Heart right ventricle (tissue), 16 donors: Measurements from ENCODE around the gene DLG4. TPM values are rescaled to one million over a fixed set of nuclear protein-coding genes. Genes with fewer than 3 reads are reported as not detected.
A peak's percentile ranks its signal among the peaks of the same experiment; 100 is the strongest.

Experiments used
- ATAC-seq, 8 donors: fragments of 200-7000 bp; cut with Tn5 transposase; one replicate each; pipeline ENCODE4 v1.9.1; 2020; ENCODE audit warnings: mild to moderate bottlenecking in 8 of 8, moderate library complexity in 8 of 8, moderate number of reproducible peaks in 1 of 8
- DNase-seq, 2 donors: peaks; one replicate each; pipeline ENCODE4 v3.0.0-alpha.2; 2020
- H3K27ac ChIP-seq, 10 donors: fragments of 200-600 bp; sonication (generic) in 2 of 10; one replicate each; pipeline versions ENCODE4 v1.5.0 to v1.8.0; 2020 to 2022; ENCODE audit warnings: mild to moderate bottlenecking in 3 of 10
- H3K27me3 ChIP-seq, 7 donors: fragments of 200-600 bp; one replicate each; pipeline ENCODE4 v1.8.0; 2021 to 2022; ENCODE audit warnings: mild to moderate bottlenecking in 2 of 7
- H3K36me3 ChIP-seq, 9 donors: fragments of 200-600 bp; sonication (generic) in 1 of 9; one replicate each; pipeline versions ENCODE4 v1.5.0 to v1.8.0; 2020 to 2022; ENCODE audit warnings: mild to moderate bottlenecking in 2 of 9
- H3K4me1 ChIP-seq, 9 donors: fragments of 200-600 bp; sonication (generic) in 1 of 9; one replicate each; pipeline versions ENCODE4 v1.5.0 to v1.8.0; 2020 to 2022; ENCODE audit warnings: mild to moderate bottlenecking in 4 of 9
- H3K4me3 ChIP-seq, 10 donors: fragments of 200-600 bp; sonication (generic) in 2 of 10; one replicate each; pipeline versions ENCODE4 v1.5.0 to v1.8.0; 2020 to 2022; ENCODE audit warnings: mild to moderate bottlenecking in 7 of 10, moderate library complexity in 2 of 10
- H3K9me3 ChIP-seq, 11 donors: fragments of 200-600 bp in 10 of 11; sonication (generic) in 2 of 11; one replicate each; pipeline versions ENCODE4 v1.5.0 to v1.8.0; 2013 to 2022; ENCODE audit warnings: mild to moderate bottlenecking in 2 of 11, control low read depth in 1 of 11, moderate library complexity in 1 of 11
- CTCF ChIP-seq, 9 donors: fragments of 200-600 bp; sonication (generic) in 2 of 9; IDR thresholded peaks; one replicate each; pipeline versions ENCODE4 v1.5.0 to v1.8.0; 2021 to 2022; ENCODE audit warnings: antibody characterized with exemption in 9 of 9, mild to moderate bottlenecking in 5 of 9, moderate library complexity in 1 of 9
- WGBS, 2 donors: extraction: QIAGEN DNeasy Blood & Tissue Kit; methylation state at CpG; one replicate each; pipeline ENCODE4 v1.1.7; 2013; ENCODE audit warnings: inconsistent platforms in 1 of 2; 5-methylcytosine and 5-hydroxymethylcytosine counted together
- intact Hi-C, 10 donors: fragments of 100-400 bp; cut with DNase I; formaldehyde crosslinking; loops; one replicate each; pipeline versions ENCODE4 v1.11.1 to v1.14.2; 2022
- polyA plus RNA-seq, 2 donors: library from polyadenylated mRNA; stranded (reverse); fragments of 200-250 nt; gene quantifications; one replicate each; pipeline ENCODE4 v1.2.3, GENCODE V29; 2013
- total RNA-seq, 10 donors: library from RNA; stranded (reverse); fragmentation: NEBNext Ultra II Directional in 3 of 10; extraction: Animal tissue kit (Norgen Biotek cat#: 25700) in 3 of 10; gene quantifications; one replicate each; pipeline versions ENCODE4 v1.2.1 to v1.2.4, GENCODE V29; 2021 to 2023
- donor health status: Arrhythmogenic right ventricular cardiomyopathy.
- donor health status: ischemic (EF 13 %, LVEDD 7.1; RV severe dilation, severe dysfunction).
- donor health status: healthy with polysubstance abuse.
- donor health status: DM: no; HTN: yes; CAD: no.
- donor health status: DM: no; HTN: no; CAD: no.
- donor health status: ischemic (EF 25% LVEDD 6.9; RV normal size, moderate dysfunction).
- donor health status: ischemic (EF 25% LVEDD 5.7; RV mildly dilated, moderate dysfunction).
- donor health status: healthy.
- donor health status: DM: yes; HTN: yes; CAD: no.
- donor health status: Ischemic cardiomyopathy.
- donor health status: ischemic (EF 35%, LVEDD 5.7; RV mildly dilated, moderate dysfunction).
- donor health status: nonischemic (EF 11% LVEDD 7.7; RV severe dilation, severe dysfunction).
- donor health status: DM: yes; HTN: yes; CAD: no.
- donor health status: PGD.
- donor health status: ischemic (EF 29% LVEDD 5.4; RV normal size, mild dysfunction).
- donor health status: nonischemic (EF 23%, LVEDD 6.1; RV moderate dilation, normal function).

DLG4 gene
- total and polyA plus RNA-seq, 12 donors, result 5.4 to 27.8 (median 16.7) TPM

- Histone ChIP-seq H3K27me3 (no peaks in the 10 kb centered on the region), H3K4me3 (peak overlapping the region; percentile 68 to 97 (median 84)), H3K4me1 (peaks cover 14 to 41% (median 28%) of the 10 kb centered on the region in 9 donors), H3K36me3 (peaks cover 0 to 55% (median 15%) of the 10 kb centered on the region in 9 donors), H3K9me3 (no peaks in the 10 kb centered on the region), H3K27ac (peak overlapping the region; percentile 88 to 100 (median 96))
- DNase-seq (peak; percentile 96 to 98), ATAC-seq (peak; percentile 54 to 79 (median 66))
- 0 to 1% methylated on average over 49 of the region's 49 CpGs for WGBS, 2 donors
- TF ChIP-seq CTCF (IDR thresholded peaks at IDR 0.05), result peak in 3 of 9 donors; percentile 28 to 42 (median 36)
- intact Hi-C loops, result loop anchor here in 2 of 10 donors (2.0 to 5.0 kb wide), 2 partner anchors 64 kb away; partner anchors contain the start of gene EIF5A (in 2 of the 2)
Measured at GRCh38 chr17:7242717-7243452, 23.2 kb upstream of the DLG4 start.

- DNase-seq (peak; percentile 96 to 97), ATAC-seq (peak; percentile 28 to 66 (median 51))
- peaks cover 0 to 50% (median 15%) of the 10 kb centered on the region in 9 donors for H3K36me3 ChIP-seq
- H3K4me3 ChIP-seq, result peak within 1 kb of the TSS; percentile 68 to 97 (median 84)
- 0 to 1% methylated on average over 62 of the region's 62 CpGs for WGBS, 2 donors
- H3K27ac ChIP-seq, result peak within 1 kb of the TSS; percentile 88 to 100 (median 96)
- no peaks in the 10 kb centered on the region for H3K27me3 ChIP-seq
- no peaks in the 10 kb centered on the region for H3K9me3 ChIP-seq
- peaks cover 14 to 39% (median 33%) of the 10 kb centered on the region in 9 donors for H3K4me1 ChIP-seq
- intact Hi-C loops, result loop anchor here in 2 of 10 donors (2.0 to 5.0 kb wide), 2 partner anchors 65 kb away; partner anchors contain the start of gene EIF5A (in 2 of the 2)
- TF ChIP-seq CTCF (IDR thresholded peaks at IDR 0.05), result no peak
Measured at GRCh38 chr17:7241783-7242716, 22.4 kb upstream of the DLG4 start, which contains the start of gene GABARAP. GABARAP (minus strand) TSS chr17:7242449; CDS start chr17:7242330, 119 bp downstream.

GRCh38 chr17:7241090-7241733 is 21.6 kb upstream of the DLG4 start:
- intact Hi-C loops, result loop anchor here in 1 of 10 donors (5.0 kb wide), 1 partner anchor 66 kb away; the partner anchor contains the start of gene EIF5A
- peaks cover 0 to 50% (median 14%) of the 10 kb centered on the region in 9 donors for H3K36me3 ChIP-seq
- peak overlapping the region; percentile 68 to 97 (median 84) for H3K4me3 ChIP-seq
- DNase-seq (no peak), ATAC-seq (no peak)
- H3K4me1 ChIP-seq, result peaks cover 14 to 42% (median 38%) of the 10 kb centered on the region in 9 donors
- no peak for TF ChIP-seq CTCF (IDR thresholded peaks at IDR 0.05)
- H3K9me3 ChIP-seq, result no peaks in the 10 kb centered on the region
- H3K27ac ChIP-seq, result peak overlapping the region; percentile 88 to 100 (median 96)
- 30 to 36% methylated on average over 9 of the region's 9 CpGs for WGBS, 2 donors
- no peaks in the 10 kb centered on the region for H3K27me3 ChIP-seq
